GM19452 (cell line): ENCODE results near the gene FBXL13.
"Not testable (repeated sequence)": the region's sequence is repeated elsewhere in the genome, so short reads cannot be mapped to it uniquely, and the experiment has no call there.

ENCODE experiments used
- ATAC-seq: cut with Tn5 transposase; IDR thresholded peaks from one replicate; pipeline ENCODE4 v1.9.1; 2021; ENCODE audit not compliant: unreplicated experiment

FBXL13 gene

GRCh38 chr7:103074519-103075336 lies at the start of gene FBXL13, which contains the start of gene ARMC10:
Gene FBXL13 (minus strand): TSS chr7:103074796.
Gene ARMC10 (plus strand): TSS chr7:103075140. CDS start chr7:103075273, 133 bp downstream.
- peak; percentile 91 for ATAC-seq

DNA sequence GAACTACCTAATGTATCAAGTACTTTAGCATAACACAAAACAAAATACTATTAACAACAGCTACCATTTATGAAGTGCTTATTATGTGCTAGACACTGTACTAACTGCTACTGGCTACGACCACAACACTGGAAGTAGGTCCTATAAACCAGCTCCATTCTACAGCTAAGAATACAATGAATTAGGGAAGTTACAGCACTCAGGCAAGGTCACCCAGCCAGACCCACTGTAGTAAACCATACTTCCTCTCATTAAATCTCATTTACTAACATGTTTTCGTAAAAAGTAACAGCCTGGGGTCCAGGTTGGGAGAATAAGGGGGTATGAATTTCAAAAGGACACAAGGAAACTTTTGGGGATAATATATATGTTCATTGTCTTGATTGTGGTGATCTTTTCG lies 48.9 kb upstream of the FBXL13 start:
- ATAC-seq, result no peak

GRCh38 chr7:103121641-103122040 lies 47.0 kb upstream of the FBXL13 start:
- ATAC-seq, result no peak

GRCh38 chr7:103120362-103120761 lies 45.8 kb upstream of the FBXL13 start:
- no peak for ATAC-seq

DNA sequence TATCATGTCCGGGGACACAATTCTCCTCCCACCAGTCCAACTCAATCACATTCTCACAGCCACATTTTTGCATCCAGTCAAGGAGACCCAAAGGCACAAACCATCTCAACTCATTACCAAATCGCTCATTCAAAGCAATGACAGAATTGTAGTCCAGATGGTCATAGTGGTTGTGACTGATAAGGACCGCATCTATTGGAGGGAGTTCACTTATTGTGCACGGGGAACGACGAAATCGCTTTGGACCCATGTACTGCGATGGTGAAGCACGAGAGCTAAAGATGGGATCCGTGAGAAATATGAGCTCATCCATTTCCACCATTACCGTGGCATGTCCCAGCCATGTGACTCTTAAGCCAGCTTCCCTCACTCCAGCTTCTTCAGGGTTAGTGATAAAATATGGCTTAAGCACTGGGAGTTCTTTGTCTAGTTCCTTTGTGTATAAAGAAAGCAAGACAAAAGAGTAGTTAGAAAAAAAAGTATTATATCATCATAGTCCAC lies 45.2 kb upstream of the FBXL13 start:
- ATAC-seq, result no peak

DNA sequence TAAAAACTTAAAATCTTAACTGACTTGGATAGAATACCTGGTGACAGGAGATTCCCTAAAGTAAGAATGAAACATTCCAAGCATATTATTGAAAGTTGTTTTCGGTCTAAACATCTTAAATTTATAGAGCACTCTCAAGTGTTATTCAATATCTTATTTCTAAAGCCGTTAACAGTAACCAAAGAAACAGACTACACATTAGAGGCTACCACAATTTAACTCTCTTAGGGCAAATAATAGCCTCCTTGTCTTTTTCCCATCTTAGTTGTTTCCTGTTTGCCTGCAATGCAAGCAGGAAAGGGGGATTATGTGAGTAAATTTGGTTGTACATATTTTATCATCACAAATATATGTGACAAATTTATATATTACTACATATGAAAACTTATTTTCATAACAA lies 42.9 kb upstream of the FBXL13 start:
- ATAC-seq, result no peak

- no peak for ATAC-seq
These were observed 42.4 kb upstream of the FBXL13 start for GRCh38 chr7:103116991-103117390.

GRCh38 chr7:103116511-103116910 lies 41.9 kb upstream of the FBXL13 start:
- ATAC-seq, result no peak

DNA sequence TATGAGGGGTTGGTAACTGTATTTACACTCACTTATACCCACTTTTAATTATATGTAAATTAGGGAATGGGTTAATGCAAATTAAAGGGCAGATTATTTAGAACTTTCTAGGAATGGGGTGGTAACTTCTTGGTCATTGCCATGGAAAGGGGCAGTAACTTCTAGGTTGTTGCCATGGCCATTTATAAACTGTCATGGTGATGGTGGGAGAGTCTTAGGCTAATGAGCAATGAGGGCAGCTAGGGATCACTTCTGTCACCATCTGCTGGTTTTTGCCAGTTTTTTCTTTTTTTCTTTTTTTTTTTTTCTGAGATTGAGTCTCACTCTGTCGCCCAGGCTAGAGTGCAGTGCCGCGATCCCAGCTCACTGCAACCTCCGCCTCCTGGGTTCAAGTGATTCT lies 41.2 kb upstream of the FBXL13 start:
- ATAC-seq, result no peak

GRCh38 chr7:103114576-103115008 lies 40.0 kb upstream of the FBXL13 start:
- no peak for ATAC-seq

DNA sequence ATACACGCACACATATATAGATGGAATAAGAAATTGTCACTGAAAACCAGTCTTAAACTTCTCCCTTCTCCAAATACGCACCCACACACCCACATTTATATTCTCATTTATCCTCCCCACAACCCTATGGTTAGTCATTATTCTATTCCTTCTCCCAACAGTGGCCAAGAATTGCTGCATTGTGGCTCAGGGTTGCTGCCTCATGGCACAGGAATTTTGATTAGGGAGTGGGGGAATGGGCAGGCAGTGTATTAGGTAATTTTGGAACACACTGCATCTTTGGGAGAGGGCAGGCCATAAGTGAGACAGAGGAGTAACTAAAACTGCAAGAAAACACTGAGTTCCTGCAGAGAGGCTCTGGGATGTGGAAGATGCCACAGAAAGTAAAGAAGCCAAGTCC lies 38.6 kb upstream of the FBXL13 start:
- no peak for ATAC-seq

- ATAC-seq, result not testable (repeated sequence)
These were observed 32.1 kb upstream of the FBXL13 start for GRCh38 chr7:103106703-103107070.

DNA sequence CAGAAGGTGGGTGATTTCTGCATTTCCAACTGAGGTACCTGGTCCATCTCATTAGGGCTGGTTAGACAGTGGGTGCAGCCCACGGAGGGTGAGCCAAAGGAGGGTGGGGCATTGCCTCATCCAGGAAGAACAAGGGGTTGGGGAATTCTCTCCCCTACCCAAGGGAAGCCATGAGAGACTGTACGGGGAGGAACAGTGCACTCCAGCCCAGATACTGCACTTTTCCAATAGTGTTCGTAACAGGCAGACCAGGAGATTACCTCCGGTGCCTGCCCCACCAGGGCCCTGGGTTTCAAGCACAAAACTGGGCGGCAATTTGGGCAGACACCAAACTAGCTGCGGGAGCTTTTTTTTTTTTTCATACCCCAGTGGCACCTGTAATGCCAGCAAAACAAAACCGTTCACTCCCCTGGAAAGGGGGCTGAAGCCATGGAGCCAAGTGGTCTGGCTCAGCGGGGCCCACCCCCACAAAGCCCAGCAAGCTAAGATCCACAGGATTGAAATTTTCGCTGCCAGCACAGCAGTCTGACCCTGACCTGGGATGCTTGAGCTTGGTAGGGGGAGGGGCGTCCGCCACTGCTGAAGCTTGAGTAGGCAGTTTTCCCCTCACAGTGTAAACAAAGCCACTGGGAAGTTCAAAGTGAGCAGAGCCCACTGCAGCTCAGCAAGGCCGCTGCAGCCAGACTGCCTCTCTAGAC lies 31.6 kb upstream of the FBXL13 start:
- ATAC-seq, result no peak

DNA sequence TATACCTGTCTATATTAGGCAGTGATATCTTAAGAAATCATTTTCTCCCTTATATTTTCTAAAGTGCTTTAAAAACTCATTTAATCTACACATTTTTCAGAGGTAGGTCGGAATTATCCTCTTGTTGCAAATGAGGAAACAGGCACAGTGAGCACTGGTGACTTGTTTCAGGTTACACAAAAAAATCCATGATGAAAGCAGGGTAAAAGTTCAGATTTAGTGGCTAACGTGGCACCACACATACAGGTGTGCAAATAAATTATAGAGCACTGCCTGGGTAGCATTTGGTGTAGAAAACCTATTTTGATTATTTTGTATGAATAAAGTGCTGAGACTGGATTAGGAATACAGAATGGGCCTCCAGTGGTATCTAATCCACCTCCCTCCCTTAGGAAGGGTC lies 26.9 kb upstream of the FBXL13 start:
- no peak for ATAC-seq

DNA sequence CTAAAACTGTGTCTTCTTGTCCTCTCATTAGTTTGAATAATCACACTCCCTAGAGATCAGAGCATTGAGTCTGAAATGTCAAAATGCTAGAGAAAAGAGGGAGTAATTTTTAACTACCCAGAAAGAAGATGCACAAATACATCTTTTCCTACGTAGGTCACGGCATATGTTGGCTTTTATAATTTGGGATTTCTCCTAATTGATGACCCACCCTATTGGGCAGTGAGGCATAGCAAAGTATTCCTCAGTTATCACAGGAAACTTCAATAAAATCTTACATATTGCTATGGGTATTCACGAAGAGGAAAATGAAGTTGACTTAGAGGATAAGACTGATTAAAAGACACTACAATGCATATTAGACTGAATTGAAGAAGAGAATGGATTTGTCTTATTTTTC lies 25.8 kb upstream of the FBXL13 start:
- no peak for ATAC-seq

DNA sequence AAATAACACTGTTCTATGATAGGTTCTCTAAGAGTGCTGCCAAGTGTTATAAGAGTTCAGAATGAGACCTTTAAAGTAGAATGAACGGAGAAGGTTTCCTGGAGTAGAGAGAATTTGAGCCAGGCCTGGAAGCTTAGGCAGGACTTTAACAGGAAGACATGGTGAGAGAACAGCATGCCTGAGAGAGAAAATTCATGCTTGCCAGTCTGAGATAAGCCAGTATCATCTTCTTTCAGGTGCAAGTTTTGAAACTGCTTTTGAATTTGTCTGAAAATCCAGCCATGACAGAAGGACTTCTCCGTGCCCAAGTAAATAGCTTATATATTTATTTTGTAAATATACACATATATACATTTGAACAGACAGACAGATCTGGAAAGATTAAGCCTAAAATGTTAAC lies 22.4 kb upstream of the FBXL13 start:
- no peak for ATAC-seq

- not testable (repeated sequence) for ATAC-seq
These were observed 21.0 kb upstream of the FBXL13 start for GRCh38 chr7:103095558-103095957.

- no peak for ATAC-seq
These were observed 19.5 kb upstream of the FBXL13 start for GRCh38 chr7:103094102-103094501.

- ATAC-seq, result no peak
These were observed 18.8 kb upstream of the FBXL13 start for GRCh38 chr7:103093429-103093828.

DNA sequence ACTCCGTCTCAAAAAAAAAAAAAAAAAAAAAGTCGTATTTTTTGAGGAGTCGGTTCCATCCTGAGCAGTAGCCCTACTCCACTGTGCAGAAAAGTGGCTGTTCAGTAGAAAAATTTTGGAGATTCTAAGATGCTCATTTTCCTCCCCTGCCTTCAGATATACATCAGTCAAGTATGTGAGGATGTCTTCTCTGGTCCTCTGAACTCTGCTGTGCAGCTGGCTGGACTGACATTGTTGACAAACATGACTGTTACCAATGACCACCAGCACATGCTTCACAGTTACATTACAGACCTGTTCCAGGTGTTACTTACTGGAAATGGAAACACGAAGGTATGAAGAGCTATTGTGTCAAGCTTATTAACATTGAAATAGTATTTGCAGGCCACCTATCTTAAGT lies 17.7 kb upstream of the FBXL13 start:
- not testable (repeated sequence) for ATAC-seq

GRCh38 chr7:103083210-103083609 lies 8.6 kb upstream of the FBXL13 start:
- no peak for ATAC-seq

DNA sequence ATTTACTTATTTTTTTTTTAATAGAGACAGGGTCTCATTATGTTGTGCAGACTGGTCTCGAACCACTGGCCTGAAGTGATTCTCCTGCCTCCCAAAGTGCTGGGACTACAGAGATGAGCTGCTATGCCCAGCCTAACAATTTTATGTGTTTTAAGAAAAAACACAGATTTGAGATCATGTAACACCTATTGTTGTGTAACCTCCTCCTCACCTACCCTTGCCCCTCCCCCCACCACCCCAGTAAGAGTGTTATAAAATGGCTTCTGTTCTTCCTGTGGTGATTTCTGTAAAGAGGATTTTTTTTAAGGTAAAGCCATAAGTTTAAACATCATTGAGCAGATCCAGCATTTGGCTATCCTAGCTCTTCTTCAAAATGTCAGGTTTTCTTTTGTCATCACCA lies 7.9 kb upstream of the FBXL13 start:
- ATAC-seq, result no peak
